Right kidney (tissue), 1 donor: Measurements from ENCODE around the gene PI4KB.

Experiments
- DNase-seq: peaks from one replicate; pipeline ENCODE4 v3.0.0-alpha.2; 2016

PI4KB gene

DNA sequence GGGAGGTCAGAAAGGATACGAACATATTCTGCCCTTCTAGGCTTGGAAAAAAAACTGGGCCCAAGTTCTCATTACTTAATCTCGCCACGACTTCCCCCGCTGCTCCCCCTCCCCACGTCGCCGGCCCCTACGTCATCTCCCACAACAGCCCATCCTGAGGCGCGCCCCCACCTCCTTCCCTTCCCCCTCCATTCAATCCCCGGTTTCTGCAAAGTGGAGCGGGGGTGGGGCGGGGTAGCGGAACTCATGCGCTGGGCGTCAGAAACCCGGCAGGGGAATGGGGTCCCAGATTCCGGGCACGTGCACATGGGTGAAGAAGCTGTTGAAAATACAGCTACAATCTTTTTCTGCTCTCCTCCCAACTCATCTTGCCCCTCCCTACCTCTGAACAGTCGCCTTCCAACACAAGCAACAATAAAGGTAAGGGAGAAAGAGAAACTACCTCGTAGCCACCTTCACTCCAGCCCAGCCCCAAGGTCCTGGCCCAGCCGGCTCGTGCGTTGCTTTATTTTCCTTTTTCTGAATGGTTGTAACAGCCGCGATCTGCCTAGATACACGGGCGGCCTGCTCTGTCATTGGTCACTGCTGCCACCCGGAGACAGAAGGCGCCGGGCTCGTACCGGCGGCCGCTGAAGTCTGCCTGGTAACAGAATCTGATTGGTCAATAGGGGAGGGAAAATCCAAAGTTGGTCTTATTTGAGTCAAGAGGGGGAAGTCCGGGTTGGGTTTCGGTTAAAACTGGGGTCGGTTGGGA lies 19.7 kb upstream of the PI4KB start, which contains the start of gene RFX5:
Gene RFX5 (minus strand): TSS at position 484 of the 754 bp plus-strand sequence. CDS start 932 bp downstream, outside the sequence.
- peak; percentile 93 for DNase-seq

DNA sequence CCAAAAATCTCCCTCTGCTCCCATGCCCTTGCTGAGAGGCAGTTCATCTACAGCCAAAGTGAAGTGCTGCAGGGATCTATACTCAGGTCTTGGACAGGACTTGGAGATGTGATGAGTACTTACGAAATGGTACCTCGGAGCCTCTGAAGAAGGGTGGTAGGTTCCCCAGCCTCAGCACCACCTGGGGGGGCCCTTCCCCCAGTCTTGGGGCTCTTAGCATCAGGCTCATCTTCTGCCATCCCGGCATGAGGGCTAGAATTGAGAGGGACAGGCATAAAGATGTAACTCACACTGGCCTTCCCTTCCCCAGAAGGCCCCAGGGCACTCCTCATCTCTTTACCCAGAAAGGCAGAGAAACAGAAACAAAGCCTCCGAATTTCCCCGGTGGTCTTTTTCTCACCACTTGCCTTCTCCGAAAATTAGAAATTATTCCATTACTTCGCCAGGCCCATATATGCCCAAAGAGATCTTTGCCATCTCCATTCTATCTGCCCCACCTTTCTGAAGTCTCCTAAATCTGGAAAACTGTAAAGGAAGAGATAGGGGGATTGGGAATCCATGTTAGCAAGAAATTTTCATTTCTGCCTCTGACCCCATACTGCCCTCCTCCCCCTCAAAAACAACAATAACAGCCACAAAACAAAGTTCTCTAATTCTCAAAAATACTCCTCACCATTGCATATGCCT lies 19.0 kb upstream of the PI4KB start:
- DNase-seq = peak; percentile 68

DNA sequence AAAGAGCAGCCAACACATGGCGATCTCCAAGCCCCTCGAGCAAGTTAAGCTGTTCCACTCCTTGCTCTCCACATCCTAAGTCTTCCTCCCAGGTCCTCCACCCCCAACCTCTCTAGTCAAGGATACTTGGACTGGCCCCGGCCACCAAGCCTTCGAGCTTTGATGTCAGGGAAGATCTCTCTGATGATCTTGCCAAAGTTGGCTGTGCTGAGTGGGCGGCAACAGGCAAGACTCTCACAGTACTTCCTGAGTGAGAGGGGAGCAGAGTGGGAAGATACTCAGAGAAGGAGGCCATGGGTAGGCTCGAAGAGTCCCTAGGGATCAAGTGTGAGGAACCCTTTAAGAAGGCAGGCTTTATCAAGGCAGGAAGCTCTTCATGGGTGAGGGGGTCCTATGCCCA lies 17.1 kb upstream of the PI4KB start:
- DNase-seq = no peak

DNA sequence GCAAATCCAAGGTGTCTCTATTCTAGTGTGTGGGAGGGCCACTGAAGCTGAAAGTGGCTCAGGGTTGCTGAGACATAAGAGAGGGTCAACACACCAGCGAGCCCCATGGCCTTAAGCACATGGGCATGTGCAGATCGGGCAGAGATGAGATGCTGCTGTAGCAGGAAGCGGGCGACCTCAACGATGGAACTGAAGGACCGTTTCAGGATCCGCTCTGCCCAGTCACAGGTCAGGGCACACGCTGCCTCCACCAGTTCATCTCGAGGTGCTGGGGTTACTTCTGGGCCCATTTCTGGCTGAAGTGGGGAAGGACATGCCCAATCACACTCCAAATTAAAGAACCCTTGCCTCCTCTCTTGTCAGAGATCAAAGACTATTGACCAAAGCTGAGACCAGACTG lies 16.4 kb upstream of the PI4KB start:
- no peak for DNase-seq

DNA sequence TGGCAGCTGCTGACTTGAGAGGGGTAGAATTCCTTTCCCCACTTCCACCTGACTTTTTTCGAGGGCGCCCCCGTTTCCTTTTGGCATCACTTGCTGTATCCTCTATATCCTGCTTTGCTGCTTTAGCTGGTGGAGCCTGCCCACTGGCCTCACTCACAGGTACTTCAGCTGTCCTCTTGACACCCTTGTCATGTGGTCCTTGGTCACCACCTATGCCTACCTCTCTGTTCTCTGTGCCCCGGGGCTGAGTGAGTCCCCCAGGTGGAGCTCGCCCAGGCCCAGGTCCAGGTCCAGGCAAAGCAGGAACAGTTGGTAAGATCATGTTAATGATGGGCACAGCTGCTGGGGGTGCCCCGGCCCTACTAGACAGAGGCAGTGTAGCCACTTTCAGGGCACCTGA lies 15.4 kb upstream of the PI4KB start:
- no peak for DNase-seq

DNA sequence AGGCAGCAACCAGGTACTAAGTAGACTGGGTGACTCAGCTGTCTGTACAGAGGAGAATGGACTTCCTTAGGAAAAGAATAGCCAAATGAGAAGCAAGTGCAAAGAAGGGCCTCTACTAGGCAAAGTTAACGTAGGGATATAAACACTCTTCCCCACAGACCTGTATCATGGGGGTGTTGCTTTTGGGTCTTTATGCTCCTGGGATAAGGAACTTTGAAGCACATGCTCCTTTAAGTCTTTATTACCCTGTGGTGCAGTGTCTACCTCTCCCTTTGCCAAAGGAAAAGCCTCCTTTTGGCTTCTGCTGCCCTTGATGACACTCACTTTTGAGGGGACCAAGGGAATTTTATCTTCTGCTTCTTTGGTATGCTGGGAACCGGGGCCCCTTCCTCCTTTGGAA lies 14.8 kb upstream of the PI4KB start:
- DNase-seq = no peak

DNA sequence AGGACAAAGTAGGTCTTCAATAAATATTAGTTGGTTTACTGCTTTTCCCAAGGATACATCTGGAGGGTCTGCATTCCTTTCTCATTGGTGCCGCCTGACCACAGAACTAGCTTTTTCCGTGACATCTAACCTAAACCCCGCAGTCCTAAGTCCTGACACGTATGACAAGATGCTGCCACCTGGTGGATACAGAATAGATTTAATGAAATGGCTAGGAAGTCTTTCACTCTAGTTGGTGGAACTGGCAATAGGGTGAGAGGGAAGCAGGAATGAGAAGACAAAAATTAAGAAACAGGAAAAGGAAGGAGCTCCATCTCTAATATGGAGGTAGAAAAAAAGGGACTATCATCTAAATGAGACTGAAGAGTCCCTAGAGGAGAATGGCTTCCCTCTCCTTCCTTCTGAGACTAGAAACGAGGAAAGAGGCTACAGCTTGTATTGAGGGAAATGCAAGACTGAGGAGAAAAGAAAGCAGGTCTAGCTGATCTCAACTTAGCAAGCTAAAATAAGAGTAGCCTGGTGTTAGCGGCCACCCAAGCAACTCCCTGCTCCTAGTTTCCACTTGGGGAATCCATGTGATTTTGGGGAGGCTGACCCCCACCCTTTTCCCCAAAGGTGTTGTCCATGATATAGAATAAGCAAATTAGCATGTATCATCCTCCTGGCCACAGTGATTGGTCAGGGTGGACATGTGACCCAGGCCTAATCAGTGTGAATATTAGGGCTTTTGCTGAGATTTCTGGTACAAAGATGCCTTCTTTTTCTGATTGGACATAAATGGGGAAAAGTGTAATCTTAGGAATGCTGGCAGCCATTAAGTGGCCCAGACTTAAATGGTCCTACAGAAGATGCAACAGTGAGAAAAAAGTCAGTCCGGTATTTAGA lies 13.9 kb upstream of the PI4KB start:
- peak; percentile 50 for DNase-seq

DNA sequence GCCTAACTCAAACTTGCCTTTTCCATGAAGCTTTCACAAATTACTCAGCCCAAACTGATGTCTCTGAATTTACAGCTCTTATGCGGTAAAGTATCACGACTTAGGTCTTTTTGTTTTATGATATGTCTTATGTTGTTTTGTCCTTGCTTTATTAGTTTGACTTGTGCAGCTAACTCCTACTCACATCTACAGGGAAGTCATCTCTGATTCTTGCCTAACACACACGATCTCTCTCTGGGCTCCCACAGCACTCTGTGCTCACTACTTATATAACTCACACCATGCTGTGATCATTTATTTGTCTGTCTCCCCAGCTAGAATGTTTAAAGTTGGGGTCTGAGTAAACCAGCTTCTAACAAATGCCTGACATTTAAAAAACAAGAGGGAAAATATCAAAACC lies 9.3 kb upstream of the PI4KB start:
- DNase-seq = no peak

DNA sequence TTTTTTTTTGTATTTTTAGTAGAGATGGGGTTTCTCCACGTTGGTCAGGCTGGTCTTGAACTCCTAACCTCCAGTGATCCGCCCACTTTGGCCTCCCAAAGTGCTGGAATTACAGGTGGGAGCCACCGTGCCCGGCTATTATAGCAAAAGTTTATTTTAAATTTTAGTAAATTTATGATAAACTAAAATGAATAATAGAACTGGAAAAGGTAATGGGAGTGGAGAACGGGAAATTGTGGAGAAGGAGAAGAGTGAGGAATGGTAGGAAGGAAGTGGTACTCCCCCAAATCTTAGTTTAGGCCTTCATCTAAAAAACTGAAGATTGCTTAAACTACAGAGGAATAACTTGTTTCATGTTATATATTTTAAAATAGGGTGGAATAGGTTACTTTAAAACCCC lies 7.6 kb upstream of the PI4KB start:
- DNase-seq = no peak

DNA sequence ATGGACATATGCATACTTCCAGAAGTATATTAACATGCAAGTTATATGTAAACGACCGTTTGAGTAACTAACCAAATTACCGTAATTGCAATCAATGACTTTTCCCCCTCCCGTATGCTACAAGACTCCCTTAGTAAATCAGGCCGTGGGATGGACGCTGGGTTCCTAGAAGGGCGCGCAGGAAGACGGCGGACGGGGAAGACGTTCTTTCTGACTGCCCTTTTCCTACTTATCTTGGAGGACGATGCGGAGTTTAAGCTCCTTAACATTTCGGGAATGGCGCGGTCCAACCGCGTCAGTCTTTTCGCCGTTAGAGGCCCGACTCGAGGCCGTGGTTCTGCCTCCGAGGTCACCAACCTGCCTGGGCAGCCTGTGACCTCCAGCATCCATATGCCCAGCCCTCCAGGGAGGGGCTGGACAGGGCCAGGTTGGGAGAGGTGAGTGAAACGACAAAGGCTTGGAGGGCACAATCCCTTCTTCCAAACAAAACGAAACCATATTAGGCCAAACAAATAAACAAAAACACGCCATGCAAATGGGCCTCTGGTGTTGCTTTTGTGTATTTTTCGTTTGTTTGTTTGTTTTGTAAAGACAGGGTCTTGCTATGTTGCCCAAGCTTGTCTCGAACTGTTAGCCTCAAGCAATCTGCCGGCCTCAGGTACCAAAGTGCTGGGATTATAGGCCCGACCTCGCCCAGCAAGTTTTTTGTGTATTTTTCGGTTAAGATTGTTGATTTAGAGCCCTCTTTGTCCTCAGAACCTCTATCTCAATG lies 873 bp upstream of the PI4KB start:
- peak; percentile 87 for DNase-seq

DNA sequence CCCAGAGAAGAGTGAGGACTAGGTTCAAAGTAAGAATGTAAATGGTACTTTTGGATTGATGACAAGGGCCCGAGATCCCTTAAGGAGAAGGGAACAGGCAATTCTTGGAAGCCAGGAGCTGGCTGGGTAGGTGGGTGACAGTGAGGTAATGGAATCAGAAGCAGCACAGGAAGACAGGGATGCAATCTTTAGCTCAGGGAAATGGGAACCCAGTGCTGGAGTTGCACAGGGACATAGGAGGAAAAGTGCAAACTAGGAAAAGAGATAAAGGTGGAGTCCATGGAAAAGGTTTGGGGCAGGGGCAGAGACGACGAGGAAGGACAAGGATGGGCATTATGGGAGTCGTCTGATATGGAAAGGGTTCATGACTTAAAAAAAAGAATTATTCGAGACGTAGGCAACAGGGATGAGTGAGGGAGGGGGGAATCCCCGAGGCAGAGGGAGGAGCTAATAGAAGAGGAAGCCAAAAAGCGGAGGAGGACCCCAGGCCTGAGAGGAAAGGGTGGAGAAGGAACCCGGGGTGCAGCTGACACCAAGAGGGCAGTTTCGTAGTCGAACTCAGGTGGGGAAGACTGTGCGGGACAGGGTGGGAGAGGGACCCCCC lies 495 bp downstream of the PI4KB start:
- DNase-seq = no peak

DNA sequence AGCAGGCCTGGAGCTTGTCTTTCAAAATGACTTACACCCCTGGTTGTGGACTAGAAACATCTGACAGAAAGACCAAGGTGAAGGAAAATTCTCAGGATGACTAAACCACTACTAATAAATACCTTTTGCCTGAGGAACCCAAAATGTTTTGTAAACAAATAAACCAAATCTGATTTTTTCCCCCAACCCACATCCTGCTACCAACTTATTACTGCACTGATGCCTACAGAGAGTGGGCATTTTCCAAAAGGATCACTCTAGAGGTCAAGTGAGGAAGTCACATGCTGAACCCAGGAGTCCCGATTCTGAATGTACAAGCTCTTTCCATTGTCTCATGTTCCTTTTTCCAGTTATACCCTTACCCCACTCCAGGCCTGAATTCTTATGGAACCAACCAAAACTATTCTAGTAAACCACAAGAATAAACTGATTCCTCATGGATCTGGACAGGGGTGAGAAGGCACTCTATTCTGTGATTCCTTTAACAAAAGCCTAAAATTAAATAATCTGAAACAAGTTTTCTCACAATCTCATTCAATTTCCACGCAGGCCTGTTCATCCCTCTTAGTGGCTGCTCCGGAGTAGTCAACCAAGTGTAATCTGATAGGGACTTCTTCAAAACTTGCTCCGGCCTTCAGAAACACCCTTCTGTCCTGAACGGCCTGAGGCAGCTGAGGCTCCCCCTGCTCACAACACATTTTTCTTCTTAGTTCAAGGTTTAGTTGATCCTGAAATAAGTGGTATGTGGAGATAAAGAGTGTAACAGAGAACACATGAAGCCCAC lies 1.4 kb downstream of the PI4KB start:
- no peak for DNase-seq

DNA sequence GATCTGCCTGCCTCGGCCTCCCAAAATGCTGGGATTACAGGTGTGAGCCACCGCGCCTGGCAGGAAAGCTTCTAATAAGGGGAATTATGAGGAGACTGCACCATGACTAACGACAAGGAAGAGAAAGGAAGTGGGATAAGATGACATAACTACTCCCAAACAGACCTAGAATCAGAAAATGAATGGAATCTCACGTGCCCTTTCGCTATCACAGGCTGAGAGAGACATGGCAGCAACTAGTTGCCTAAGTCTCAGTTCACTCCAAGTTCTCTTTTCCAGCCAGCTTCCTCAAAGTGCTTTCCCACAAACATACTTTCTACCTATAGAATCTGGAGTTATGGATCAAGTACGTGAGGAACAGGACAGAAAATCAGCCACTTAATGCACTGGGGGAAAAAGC lies 2.0 kb downstream of the PI4KB start:
- DNase-seq = no peak

DNA sequence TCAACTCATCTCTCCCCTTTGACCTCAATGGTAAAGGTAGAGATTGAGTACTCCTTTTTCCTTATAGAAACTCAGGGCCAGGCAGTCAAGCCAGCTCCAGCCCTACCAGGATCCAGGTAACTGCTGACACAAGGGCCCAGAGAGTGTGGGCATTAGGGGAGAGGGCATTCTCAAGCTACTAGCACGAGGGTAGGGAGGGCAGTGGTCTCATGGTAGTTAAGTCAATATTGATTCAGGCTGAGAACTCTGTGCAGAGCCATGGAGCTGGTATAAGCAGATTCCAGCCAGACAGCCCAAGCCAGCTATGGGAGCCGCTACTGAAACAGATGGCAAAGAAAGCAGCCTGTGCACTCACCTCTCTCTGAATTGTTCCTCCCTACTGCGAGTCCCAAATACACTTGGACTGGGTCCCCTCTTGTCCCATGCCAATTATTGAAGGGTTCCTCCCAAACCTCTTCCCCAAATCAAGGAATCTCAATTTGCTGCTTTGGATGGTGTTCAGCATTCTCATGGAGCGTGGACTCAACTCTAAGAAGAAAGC lies 2.8 kb downstream of the PI4KB start:
- DNase-seq = no peak

DNA sequence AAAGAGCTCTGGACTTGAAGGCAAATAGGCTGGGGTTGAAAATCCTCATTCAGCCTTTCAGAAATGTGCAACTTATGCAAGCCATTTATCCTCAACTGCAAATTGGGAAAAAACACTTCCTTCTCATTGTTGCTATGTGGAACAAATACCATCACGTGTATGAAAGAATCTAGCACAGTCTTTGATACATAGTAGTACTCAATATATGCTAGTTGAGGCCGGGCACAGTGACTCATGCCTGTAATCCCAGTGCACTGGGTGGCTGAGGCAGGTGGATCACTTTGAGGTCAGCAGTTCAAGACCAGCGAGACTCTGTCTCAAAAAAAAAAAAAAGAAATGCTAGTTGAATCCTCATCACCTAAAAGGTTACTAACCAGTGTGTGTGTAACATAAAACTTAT lies 8.2 kb downstream of the PI4KB start:
- no peak for DNase-seq

DNA sequence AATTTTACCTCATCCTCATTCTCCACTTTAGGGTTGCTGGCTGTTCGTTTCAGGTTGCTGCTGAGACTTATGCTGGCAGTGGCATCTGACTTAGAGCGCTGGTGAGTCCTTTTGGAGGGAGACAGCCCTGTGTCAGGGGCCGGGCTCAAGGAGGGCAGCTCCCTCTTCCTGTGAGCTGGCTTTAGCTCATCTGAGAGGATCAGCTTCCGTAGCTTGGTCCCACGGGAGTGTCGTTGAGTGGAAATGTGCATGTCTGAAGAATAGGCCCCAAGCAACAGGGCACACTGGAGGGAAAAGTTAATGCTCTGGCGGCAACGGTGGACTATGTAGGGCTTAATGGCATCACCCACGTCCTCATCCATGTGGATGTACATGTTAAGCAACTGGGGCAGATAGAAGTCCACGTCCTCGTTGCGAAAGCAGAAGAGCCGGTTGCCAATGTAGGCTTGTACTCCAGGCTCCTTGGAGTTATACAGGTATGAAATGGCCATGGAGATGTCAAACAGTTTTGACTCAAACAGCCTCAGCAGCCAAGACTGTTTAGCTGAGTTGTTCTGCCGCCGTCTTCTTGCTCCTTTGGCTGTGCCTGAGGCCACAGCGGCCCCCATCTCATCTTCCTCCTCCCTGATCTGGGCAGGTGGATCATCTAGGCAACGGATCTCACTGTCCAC lies 11.5 kb downstream of the PI4KB start:
- no peak for DNase-seq

DNA sequence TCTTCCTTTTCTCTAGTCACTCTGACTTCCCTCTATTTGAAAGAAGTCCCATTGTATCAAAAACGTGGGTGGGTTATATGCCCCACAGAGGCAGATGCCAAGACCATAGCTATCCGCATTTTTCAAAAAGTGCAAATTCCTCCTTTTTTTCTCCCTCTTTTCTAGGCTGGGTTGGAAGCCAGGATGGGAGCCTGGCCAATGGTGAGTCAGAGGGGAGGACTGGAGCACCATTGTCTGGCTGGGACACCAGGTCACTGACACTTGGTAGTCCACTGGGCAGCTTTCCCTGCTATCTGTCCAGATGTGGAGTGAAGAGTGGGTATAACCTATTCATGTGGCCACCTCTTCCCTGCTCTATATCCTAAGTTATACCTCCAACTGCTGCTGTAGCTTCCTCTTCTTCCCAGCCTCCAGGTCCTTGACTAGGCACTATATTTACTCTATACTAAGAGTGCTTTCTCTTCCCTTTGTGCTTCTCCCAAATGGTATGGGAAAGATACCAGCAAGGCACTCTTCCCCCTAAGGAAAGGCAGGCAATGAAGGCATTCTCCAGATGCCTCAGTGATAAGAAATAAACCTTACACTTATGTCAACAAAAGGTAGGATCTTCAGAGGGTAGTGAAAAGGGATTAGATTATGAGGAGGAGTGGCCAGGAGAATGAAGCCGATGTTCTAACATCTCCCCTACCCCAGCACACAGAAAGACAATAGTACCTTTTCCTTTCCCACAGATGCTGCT lies 12.9 kb downstream of the PI4KB start:
- no peak for DNase-seq

DNA sequence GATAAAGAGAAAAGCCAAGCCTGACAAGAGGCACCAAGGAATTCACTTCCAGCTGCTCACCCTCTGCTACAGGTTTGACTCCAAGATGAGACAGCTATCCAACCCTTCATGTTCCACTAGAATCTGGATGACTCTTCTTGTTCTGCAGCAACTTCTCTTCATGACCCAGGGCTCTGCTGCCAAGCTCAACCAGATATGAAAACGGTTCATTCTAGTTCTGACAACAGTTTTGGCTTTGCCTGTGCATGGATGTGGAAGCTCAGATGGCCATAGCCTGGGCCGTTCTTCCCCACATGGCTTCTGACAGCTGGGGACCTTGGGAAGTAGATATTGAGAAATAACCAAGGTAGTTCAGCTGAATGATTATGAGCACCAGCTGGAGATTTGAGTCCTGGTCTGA lies 13.7 kb downstream of the PI4KB start:
- no peak for DNase-seq

DNA sequence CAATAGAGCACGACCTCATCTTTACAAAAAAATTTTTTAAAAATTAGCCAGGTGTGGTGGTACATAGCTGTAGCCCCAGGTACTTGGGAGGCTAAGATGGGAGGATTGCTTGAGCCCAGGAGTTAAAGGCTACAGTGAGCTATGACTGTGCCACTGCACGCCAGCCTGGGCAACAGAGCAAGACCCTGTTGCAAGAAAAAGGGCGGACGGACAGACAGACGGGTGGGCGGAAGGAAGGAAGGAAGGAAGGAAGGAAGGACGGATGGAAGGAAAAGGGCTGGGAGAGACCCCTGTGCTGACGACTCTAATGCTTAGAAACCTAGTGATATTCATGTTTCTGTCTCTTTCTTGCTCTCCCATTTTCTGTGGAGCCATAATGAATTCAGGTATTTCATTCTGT lies 14.4 kb downstream of the PI4KB start:
- DNase-seq = no peak
